Chondrocyte (in vitro differentiated cells): ENCODE measurements around the gene ATXN7. TPM values are rescaled to one million over a fixed set of nuclear protein-coding genes. Genes with fewer than 3 reads are reported as not detected.

ENCODE experiments used
- DNase-seq: peaks from one replicate; pipeline ENCODE4 v3.0.0; 2021; ENCODE audit warnings: mixed read lengths, low spot score
- H3K27ac Mint-ChIP-seq: one replicate; pipeline ENCODE4 v1.8.0; 2021; ENCODE audit warnings: mild to moderate bottlenecking, moderate library complexity, mixed read lengths; ENCODE audit not compliant: unreplicated experiment
- H3K27me3 Mint-ChIP-seq: 2 replicates; pipeline ENCODE4 v1.8.0; 2021; ENCODE audit warnings: low read depth, mixed read lengths
- H3K36me3 Mint-ChIP-seq: 2 replicates; pipeline ENCODE4 v1.8.0; 2021; ENCODE audit warnings: low read depth, mixed read lengths
- H3K4me1 Mint-ChIP-seq: 2 replicates; pipeline ENCODE4 v1.8.0; 2021; ENCODE audit warnings: low read depth, mild to moderate bottlenecking, mixed read lengths
- H3K4me3 Mint-ChIP-seq: one replicate; pipeline ENCODE4 v1.8.0; 2021; ENCODE audit warnings: mild to moderate bottlenecking, moderate library complexity, mixed read lengths; ENCODE audit not compliant: unreplicated experiment
- H3K9me3 Mint-ChIP-seq: 2 replicates; pipeline ENCODE4 v1.8.0; 2021; ENCODE audit warnings: low read depth, mixed read lengths
- total RNA-seq: library from RNA; stranded (reverse); gene quantifications from 3 replicates; pipeline ENCODE4 v1.2.1, GENCODE V29; 2021
- TF ChIP-seq, protein P1 (sequence below): fragments of 200-600 bp; sonication (generic); IDR thresholded peaks from 2 replicates; pipeline ENCODE4 v1.5.0; 2021; ENCODE audit warnings: antibody characterized with exemption, mild to moderate bottlenecking, moderate library complexity

ATXN7 gene
- total RNA-seq, 1 donor from 2014 or later = 19.1 TPM

DNA sequence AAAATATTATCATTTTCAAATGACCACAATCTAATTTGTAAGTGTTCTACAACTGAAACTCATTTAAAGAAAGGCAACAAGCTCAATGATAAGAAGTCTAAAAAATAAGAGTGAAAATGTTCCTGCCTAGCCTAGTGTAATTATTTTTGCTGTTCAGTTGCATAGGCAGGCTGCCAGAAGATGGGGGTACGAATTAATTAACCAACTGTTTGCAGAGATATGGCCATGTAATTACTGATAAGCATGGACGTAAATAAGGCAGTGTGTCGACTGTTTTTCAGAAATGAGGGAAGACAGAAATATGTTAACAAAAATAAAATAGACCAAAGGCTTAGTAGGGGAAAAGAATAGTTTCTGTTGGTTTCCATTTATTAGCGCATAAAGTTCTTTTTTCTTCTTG lies 73.3 kb downstream of the ATXN7 start:
- peaks cover 37% of the 10 kb centered on the region for H3K4me1 Mint-ChIP-seq
- H3K9me3 Mint-ChIP-seq = no peaks in the 10 kb centered on the region
- H3K4me3 Mint-ChIP-seq = no peak overlapping the region
- peaks cover 2% of the 10 kb centered on the region for H3K36me3 Mint-ChIP-seq
- no peaks in the 10 kb centered on the region for H3K27me3 Mint-ChIP-seq
- H3K27ac Mint-ChIP-seq = no peak overlapping the region
- no peak for DNase-seq
- TF ChIP-seq, protein P1, sequence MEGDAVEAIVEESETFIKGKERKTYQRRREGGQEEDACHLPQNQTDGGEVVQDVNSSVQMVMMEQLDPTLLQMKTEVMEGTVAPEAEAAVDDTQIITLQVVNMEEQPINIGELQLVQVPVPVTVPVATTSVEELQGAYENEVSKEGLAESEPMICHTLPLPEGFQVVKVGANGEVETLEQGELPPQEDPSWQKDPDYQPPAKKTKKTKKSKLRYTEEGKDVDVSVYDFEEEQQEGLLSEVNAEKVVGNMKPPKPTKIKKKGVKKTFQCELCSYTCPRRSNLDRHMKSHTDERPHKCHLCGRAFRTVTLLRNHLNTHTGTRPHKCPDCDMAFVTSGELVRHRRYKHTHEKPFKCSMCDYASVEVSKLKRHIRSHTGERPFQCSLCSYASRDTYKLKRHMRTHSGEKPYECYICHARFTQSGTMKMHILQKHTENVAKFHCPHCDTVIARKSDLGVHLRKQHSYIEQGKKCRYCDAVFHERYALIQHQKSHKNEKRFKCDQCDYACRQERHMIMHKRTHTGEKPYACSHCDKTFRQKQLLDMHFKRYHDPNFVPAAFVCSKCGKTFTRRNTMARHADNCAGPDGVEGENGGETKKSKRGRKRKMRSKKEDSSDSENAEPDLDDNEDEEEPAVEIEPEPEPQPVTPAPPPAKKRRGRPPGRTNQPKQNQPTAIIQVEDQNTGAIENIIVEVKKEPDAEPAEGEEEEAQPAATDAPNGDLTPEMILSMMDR = no peak

DNA sequence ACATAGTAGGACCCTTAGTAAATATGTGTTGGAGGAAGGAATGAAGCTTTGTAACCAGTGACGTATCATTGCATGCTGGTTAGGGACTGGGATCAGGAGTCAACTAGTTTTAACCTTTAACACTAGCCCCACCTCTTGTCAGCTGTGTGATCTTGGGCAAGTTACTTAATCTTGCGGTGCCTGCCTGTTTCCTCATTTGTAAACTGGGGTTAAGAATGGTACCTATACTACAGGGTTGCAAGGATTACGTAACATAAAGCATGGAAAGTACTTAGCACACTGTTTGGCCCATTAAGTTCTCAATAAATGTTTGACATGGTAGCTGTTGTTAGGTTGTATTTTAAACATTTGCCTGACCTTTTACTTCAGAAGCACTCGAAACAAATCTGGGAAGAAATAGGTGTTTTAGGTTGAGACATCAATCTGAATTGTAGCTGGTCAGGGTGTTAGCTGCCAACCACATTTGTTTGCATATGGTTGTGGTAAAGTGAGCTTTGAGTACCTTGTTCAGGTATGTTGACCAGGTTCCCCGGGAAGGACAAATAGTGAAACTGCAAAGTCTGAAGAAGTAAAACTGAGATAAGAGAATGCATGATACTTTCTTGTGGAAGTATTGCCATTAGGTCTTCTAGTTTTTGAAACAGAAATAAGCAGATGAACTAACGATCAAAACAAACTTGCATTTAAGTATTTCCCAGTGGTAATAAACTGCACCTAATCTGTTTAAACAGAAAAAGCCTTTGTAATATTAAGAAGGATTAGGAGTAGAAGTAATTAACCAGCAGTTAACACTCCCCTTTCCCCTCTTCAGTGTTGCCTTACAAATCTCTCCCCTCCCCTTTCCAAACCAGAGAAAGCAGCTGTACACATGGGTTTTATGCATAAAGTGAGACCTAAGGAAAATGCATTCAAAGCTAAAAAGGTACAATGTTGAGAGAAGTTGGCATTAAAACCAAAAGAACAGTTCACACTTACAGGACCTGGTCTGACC lies 74.3 kb downstream of the ATXN7 start:
- H3K27me3 Mint-ChIP-seq = no peaks in the 10 kb centered on the region
- no peaks in the 10 kb centered on the region for H3K9me3 Mint-ChIP-seq
- TF ChIP-seq, protein P1 = no peak
- H3K36me3 Mint-ChIP-seq = peaks cover 2% of the 10 kb centered on the region
- DNase-seq = no peak
- no peak overlapping the region for H3K27ac Mint-ChIP-seq
- peaks cover 32% of the 10 kb centered on the region for H3K4me1 Mint-ChIP-seq
- H3K4me3 Mint-ChIP-seq = no peak overlapping the region

DNA sequence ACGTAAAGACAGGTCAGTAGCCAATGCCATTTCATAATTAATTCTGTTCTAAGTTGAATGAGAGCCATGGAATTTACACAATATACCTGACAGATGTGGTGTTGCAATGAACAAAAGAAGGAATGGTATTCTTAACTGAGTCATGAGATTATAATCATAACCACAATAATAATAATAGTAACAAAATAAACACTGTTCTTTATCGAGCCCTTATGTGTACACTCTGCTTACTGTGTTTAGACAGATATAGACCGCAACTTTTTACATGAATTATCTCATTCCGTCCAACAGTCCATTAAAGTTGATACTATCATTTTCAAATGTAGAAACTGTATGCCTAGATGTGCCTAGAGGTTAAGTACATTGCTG lies 76.7 kb downstream of the ATXN7 start:
- DNase-seq = no peak
- H3K27ac Mint-ChIP-seq = no peak overlapping the region
- H3K27me3 Mint-ChIP-seq = no peaks in the 10 kb centered on the region
- H3K4me1 Mint-ChIP-seq = peaks cover 22% of the 10 kb centered on the region
- TF ChIP-seq, protein P1 = no peak
- no peaks in the 10 kb centered on the region for H3K9me3 Mint-ChIP-seq
- peaks cover 2% of the 10 kb centered on the region for H3K36me3 Mint-ChIP-seq
- no peak overlapping the region for H3K4me3 Mint-ChIP-seq

DNA sequence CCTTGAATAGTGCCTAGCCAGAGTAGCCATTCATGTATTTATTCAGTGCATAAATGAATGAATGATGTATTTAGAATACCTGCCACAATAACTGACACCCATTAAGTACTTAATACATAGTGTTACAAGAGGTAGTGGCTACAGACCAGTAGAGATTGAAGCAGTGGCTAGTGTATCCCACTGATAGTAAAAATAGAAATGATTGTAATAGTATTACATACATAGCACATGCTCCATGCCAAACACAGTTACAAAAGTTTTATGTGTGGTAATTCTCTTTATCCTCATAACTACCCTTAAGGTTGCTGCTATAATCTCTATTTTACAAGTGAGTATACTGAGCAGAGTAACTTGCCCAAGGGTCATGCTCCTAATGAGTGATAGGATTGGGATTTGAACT lies 78.9 kb downstream of the ATXN7 start:
- no peak for DNase-seq
- Mint-ChIP-seq H3K36me3 (peaks cover 2% of the 10 kb centered on the region), H3K9me3 (no peaks in the 10 kb centered on the region), H3K4me1 (peaks cover 37% of the 10 kb centered on the region), H3K27me3 (no peaks in the 10 kb centered on the region), H3K4me3 (no peak overlapping the region), H3K27ac (no peak overlapping the region)
- TF ChIP-seq, protein P1 = no peak

DNA sequence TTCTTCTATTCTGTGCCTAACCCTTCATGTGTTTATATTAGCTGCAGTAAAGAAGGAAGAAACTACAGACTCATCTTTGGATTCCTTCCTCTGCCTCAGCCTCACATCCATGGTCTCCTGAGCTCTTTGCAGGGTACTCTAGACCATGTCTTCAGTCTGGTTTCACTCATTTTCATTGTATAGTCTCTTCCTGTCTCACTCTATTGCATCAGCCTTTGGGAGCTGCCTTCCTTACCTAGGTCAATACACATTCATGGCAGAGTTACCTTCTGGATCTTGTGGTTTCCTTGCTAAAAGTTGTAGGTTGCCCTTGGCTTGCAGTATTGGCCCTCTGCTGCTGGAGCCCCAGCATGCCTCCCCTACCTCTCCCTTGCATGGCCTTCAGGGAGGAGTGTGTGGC lies 80.0 kb downstream of the ATXN7 start:
- no peak for DNase-seq
- H3K27ac Mint-ChIP-seq = no peak overlapping the region
- TF ChIP-seq, protein P1 = no peak
- H3K27me3 Mint-ChIP-seq = no peaks in the 10 kb centered on the region
- H3K4me3 Mint-ChIP-seq = no peak overlapping the region
- peaks cover 40% of the 10 kb centered on the region for H3K4me1 Mint-ChIP-seq
- no peaks in the 10 kb centered on the region for H3K9me3 Mint-ChIP-seq
- peaks cover 2% of the 10 kb centered on the region for H3K36me3 Mint-ChIP-seq
